Right lung (tissue), 5 donors: ENCODE data around the gene MID1IP1. TPM values are rescaled to one million over a fixed set of nuclear protein-coding genes. Genes with fewer than 3 reads are reported as not detected.

Experiments used
- polyA plus RNA-seq, 5 donors: library from polyadenylated mRNA; unstranded; fragments of 120-200 nt; gene quantifications; one replicate each; pipeline versions ENCODE4 v1.2.1 to v1.2.3, GENCODE V29; 2013; ENCODE audit warnings: inconsistent platforms in 1 of 5, low replicate concordance in 1 of 5; ENCODE audit not compliant: insufficient read length in 5 of 5, insufficient read depth in 1 of 5

The MID1IP1 gene
- polyA plus RNA-seq, 5 donors = 12.4 to 26.5 (median 16.7) TPM

Other genes starting within 250 kb of the MID1IP1 start
- gene TSPAN7, start 239.9 kb upstream of the MID1IP1 start, polyA plus RNA-seq = 10 to 100 TPM; 38.6 to 57.7 (median 49.9) TPM